Esophagus muscularis mucosa (tissue), 4 donors: ENCODE results near the gene SDK2.

Experiments
- CTCF ChIP-seq, 3 experiments: fragments of 200-600 bp in 2 of 3; fragments of 450-650 bp in 1 of 3; sonication (generic) in 2 of 3; IDR thresholded peaks; one replicate each; pipeline ENCODE4 v1.5.1; 2017 to 2019; ENCODE audit warnings: antibody characterized with exemption in 3 of 3, mild to moderate bottlenecking in 2 of 3, moderate library complexity in 1 of 3
- EP300 ChIP-seq: sonication (generic); formaldehyde crosslinking; IDR thresholded peaks from one replicate; pipeline ENCODE4 v1.6.1; 2017; ENCODE audit warnings: antibody characterized with exemption
- POLR2A ChIP-seq: fragments of 450-650 bp; IDR thresholded peaks from one replicate; pipeline ENCODE4 v1.6.1; 2017; ENCODE audit warnings: antibody characterized with exemption, moderate library complexity, mild to moderate bottlenecking, low read depth
- POLR2AphosphoS5 ChIP-seq, 2 donors: sonication (generic); formaldehyde crosslinking; IDR thresholded peaks; one replicate each; pipeline ENCODE4 v1.6.1; 2017; ENCODE audit warnings: antibody characterized with exemption in 2 of 2

GRCh38 chr17:73387746-73388577 is 256.3 kb downstream of the SDK2 start:
- TF ChIP-seq POLR2A (no peak), POLR2AphosphoS5 (IDR thresholded peaks at IDR 0.05) (no peak), CTCF (IDR thresholded peaks at IDR 0.05) (no peak), EP300 (no peak)
